Right lobe of liver (tissue), 6 donors: ENCODE measurements around the gene FGFR4. TPM values are rescaled to one million over a fixed set of nuclear protein-coding genes. Genes with fewer than 3 reads are reported as not detected.

Experiments used
- ATAC-seq, 4 donors: fragments of 200-7000 bp; cut with Tn5 transposase; one replicate each; pipeline ENCODE4 v1.9.1; 2020; ENCODE audit warnings: mild to moderate bottlenecking in 4 of 4, moderate library complexity in 4 of 4
- DNase-seq, 3 donors: peaks; one replicate each; pipeline ENCODE4 v3.0.0-alpha.2; 2020
- H3K27ac ChIP-seq, 3 donors: fragments of 200-600 bp; one replicate each; pipeline ENCODE4 v1.8.0; 2022
- H3K27me3 ChIP-seq, 2 donors: fragments of 200-600 bp; one replicate each; pipeline ENCODE4 v1.8.0; 2022
- H3K36me3 ChIP-seq, 4 donors: fragments of 200-600 bp; sonication (generic) in 1 of 4; one replicate each; pipeline versions ENCODE4 v1.5.1 to v1.8.0; 2017 to 2022; ENCODE audit warnings: control low read depth in 1 of 4
- H3K4me1 ChIP-seq, 4 donors: fragments of 200-600 bp; sonication (generic) in 1 of 4; one replicate each; pipeline versions ENCODE4 v1.5.1 to v1.8.0; 2017 to 2022; ENCODE audit warnings: control low read depth in 1 of 4
- H3K4me3 ChIP-seq, 3 donors: fragments of 200-600 bp; one replicate each; pipeline ENCODE4 v1.8.0; 2022
- H3K9me3 ChIP-seq, 4 donors: fragments of 200-600 bp; sonication (generic) in 1 of 4; one replicate each; pipeline versions ENCODE4 v1.5.1 to v1.8.0; 2017 to 2022; ENCODE audit warnings: control low read depth in 1 of 4
- POLR2A ChIP-seq: fragments of 450-650 bp; IDR thresholded peaks from one replicate; pipeline ENCODE4 v1.6.1; 2017; ENCODE audit warnings: antibody characterized with exemption, mild to moderate bottlenecking
- WGBS: methylation state at CpG from one replicate; pipeline ENCODE4 v1.1.6; 2018; ENCODE audit warnings: low coverage, low lambda C conversion rate; ENCODE audit not compliant: insufficient coverage; ENCODE audit errors: missing lambda C conversion rate; 5-methylcytosine and 5-hydroxymethylcytosine counted together
- intact Hi-C, 2 donors: fragments of 100-400 bp; cut with DNase I; formaldehyde crosslinking; loops; one replicate each; pipeline versions ENCODE4 v1.11.2 to v1.14.1; 2022
- total RNA-seq, 6 experiments: library from RNA; depleted of rRNA in 2 of 6; stranded (reverse); fragments of >200 nt in 2 of 6; fragmentation: NEBNext Ultra II Directional in 3 of 6; extraction: Animal tissue kit (Norgen Biotek cat#: 25700) in 3 of 6; gene quantifications; one replicate each; pipeline versions ENCODE4 v1.1.0 to v1.2.4, GENCODE V29; 2016 to 2023
- TF ChIP-seq, protein P1 (sequence below), 4 donors: fragments of 200-600 bp in 3 of 4; fragments of 450-650 bp in 1 of 4; IDR thresholded peaks; one replicate each; pipeline versions ENCODE4 v1.5.1 to v1.8.0; 2016 to 2022; ENCODE audit warnings: antibody characterized with exemption in 4 of 4, mild to moderate bottlenecking in 2 of 4
- donor health status: DM: no; HTN: yes; CAD: no.
- donor health status: DM: no; HTN: no; CAD: no.
- donor health status: DM: no; HTN: no; CAD: no.
- donor health status: DM: no; HTN: yes; CAD: no.
- donor health status: DM: no; HTN: yes; CAD: no.

Gene FGFR4
- total RNA-seq, 6 experiments from 2014 or later: 38.9 to 73.3 (median 55.1) TPM

GRCh38 chr5:177097016-177097985 lies 10.6 kb downstream of the FGFR4 start:
- no peak overlapping the region for H3K27ac ChIP-seq
- ATAC-seq (peak in 1 of 4 donors; percentile 8), DNase-seq (no peak)
- peaks cover 2 to 45% (median 14%) of the 10 kb centered on the region in 4 donors for H3K4me1 ChIP-seq
- WGBS: 72% methylated on average over 14 of the region's 30 CpGs
- H3K9me3 ChIP-seq: no peaks in the 10 kb centered on the region
- intact Hi-C loops: no loop called here
- TF ChIP-seq POLR2A: no peak
- TF ChIP-seq, protein P1, sequence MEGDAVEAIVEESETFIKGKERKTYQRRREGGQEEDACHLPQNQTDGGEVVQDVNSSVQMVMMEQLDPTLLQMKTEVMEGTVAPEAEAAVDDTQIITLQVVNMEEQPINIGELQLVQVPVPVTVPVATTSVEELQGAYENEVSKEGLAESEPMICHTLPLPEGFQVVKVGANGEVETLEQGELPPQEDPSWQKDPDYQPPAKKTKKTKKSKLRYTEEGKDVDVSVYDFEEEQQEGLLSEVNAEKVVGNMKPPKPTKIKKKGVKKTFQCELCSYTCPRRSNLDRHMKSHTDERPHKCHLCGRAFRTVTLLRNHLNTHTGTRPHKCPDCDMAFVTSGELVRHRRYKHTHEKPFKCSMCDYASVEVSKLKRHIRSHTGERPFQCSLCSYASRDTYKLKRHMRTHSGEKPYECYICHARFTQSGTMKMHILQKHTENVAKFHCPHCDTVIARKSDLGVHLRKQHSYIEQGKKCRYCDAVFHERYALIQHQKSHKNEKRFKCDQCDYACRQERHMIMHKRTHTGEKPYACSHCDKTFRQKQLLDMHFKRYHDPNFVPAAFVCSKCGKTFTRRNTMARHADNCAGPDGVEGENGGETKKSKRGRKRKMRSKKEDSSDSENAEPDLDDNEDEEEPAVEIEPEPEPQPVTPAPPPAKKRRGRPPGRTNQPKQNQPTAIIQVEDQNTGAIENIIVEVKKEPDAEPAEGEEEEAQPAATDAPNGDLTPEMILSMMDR (IDR thresholded peaks at IDR 0.05): no peak
- no peaks in the 10 kb centered on the region for H3K27me3 ChIP-seq
- H3K36me3 ChIP-seq: peaks cover 0 to 22% (median 8%) of the 10 kb centered on the region in 4 donors
- no peak overlapping the region for H3K4me3 ChIP-seq

DNA sequence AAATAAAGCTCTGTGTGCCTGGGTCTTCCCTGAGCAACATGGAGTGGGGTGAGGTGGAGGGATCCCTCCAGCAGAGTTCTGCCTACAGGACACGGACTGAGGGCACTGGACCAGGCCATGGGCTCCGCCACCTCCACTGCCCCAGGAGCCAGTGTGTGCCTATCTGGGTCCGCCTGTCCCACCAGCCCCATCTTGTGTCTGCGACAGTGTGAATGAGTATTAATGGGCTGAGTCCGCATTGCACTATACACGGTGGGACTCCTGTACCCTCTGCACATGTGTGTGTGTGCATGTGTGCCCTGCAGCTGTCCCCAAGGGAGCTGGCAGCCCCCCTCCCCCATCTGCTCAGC lies 11.4 kb downstream of the FGFR4 start:
- H3K27me3 ChIP-seq: no peaks in the 10 kb centered on the region
- no peak for DNase-seq
- TF ChIP-seq, protein P1 (IDR thresholded peaks at IDR 0.05): no peak
- TF ChIP-seq POLR2A: no peak
- H3K9me3 ChIP-seq: no peaks in the 10 kb centered on the region
- 37% methylated on average over 3 of the region's 6 CpGs for WGBS
- H3K36me3 ChIP-seq: peaks cover 0 to 19% (median 6%) of the 10 kb centered on the region in 4 donors
- peaks cover 2 to 45% (median 14%) of the 10 kb centered on the region in 4 donors for H3K4me1 ChIP-seq
- intact Hi-C loops: no loop called here
- peak overlapping the region in 1 of 3 donors; percentile 4 for H3K27ac ChIP-seq
- no peak overlapping the region for H3K4me3 ChIP-seq
- ATAC-seq: no peak

- H3K36me3 ChIP-seq: peaks cover 0 to 19% (median 3%) of the 10 kb centered on the region in 4 donors
- TF ChIP-seq, protein P1 (IDR thresholded peaks at IDR 0.05): no peak
- no peak for TF ChIP-seq POLR2A
- no peak for ATAC-seq
- intact Hi-C loops: no loop called here
- WGBS: 80% methylated on average over 1 of the region's 18 CpGs
- no peak for DNase-seq
- peak overlapping the region in 2 of 3 donors; percentile 4 to 29 for H3K27ac ChIP-seq
- no peak overlapping the region for H3K4me3 ChIP-seq
- no peaks in the 10 kb centered on the region for H3K9me3 ChIP-seq
- H3K27me3 ChIP-seq: no peaks in the 10 kb centered on the region
- H3K4me1 ChIP-seq: peaks cover 2 to 41% (median 14%) of the 10 kb centered on the region in 4 donors
These were observed 11.9 kb downstream of the FGFR4 start for GRCh38 chr5:177098470-177099141.

GRCh38 chr5:177099422-177100093 lies 12.8 kb downstream of the FGFR4 start:
- intact Hi-C loops: no loop called here
- DNase-seq: no peak
- ATAC-seq: no peak

More at GRCh38 chr5:177099422-177100093, 12.8 kb downstream of the FGFR4 start:
- Histone ChIP-seq H3K4me3 (no peak overlapping the region), H3K9me3 (no peaks in the 10 kb centered on the region), H3K36me3 (peaks cover 0 to 19% (median 3%) of the 10 kb centered on the region in 4 donors), H3K4me1 (peaks cover 0 to 31% (median 10%) of the 10 kb centered on the region in 4 donors), H3K27ac (no peak overlapping the region), H3K27me3 (no peaks in the 10 kb centered on the region)
- no peak for TF ChIP-seq POLR2A
- TF ChIP-seq, protein P1 (IDR thresholded peaks at IDR 0.05): no peak
- WGBS: 67% methylated on average over 1 of the region's 13 CpGs
